Measurements from ENCODE around the gene ATP11C.

The ATP11C gene

GRCh38 chrX:139933904-139934303, 1.1 kb upstream of the ATP11C start:
- Histone ChIP-seq H3K4me2 (ENCODE audit: low read length) (peak overlapping the region; percentile 75), H3K27ac (peak overlapping the region; percentile 91), H3K9me3 (ENCODE audit: control insufficient read depth, low read length) (no peaks in the 10 kb centered on the region), H3K9ac (no peak overlapping the region), H3K27me3 (ENCODE audit: control insufficient read depth, insufficient read depth, low read length) (no peaks in the 10 kb centered on the region), H3K4me1 (peaks cover 4% of the 10 kb centered on the region), H3K36me3 (ENCODE audit: control insufficient read depth, insufficient read depth, low read length) (no peaks in the 10 kb centered on the region), H3K79me2 (no peaks in the 10 kb centered on the region), H2AFZ (peak overlapping the region; percentile 91), H3K4me3 (ENCODE audit: low read depth, low read length) (peak overlapping the region; percentile 66)
- TF ChIP-seq, protein P1, sequence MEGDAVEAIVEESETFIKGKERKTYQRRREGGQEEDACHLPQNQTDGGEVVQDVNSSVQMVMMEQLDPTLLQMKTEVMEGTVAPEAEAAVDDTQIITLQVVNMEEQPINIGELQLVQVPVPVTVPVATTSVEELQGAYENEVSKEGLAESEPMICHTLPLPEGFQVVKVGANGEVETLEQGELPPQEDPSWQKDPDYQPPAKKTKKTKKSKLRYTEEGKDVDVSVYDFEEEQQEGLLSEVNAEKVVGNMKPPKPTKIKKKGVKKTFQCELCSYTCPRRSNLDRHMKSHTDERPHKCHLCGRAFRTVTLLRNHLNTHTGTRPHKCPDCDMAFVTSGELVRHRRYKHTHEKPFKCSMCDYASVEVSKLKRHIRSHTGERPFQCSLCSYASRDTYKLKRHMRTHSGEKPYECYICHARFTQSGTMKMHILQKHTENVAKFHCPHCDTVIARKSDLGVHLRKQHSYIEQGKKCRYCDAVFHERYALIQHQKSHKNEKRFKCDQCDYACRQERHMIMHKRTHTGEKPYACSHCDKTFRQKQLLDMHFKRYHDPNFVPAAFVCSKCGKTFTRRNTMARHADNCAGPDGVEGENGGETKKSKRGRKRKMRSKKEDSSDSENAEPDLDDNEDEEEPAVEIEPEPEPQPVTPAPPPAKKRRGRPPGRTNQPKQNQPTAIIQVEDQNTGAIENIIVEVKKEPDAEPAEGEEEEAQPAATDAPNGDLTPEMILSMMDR (IDR thresholded peaks at IDR 0.05): no peak

- no peaks in the 10 kb centered on the region for H3K36me3 ChIP-seq (ENCODE audit: control insufficient read depth, insufficient read depth, low read length)
- H3K4me2 ChIP-seq (ENCODE audit: low read length): peak overlapping the region; percentile 61
- H3K9ac ChIP-seq: peak overlapping the region; percentile 46
- H3K27me3 ChIP-seq (ENCODE audit: control insufficient read depth, insufficient read depth, low read length): no peaks in the 10 kb centered on the region
- H3K4me3 ChIP-seq (ENCODE audit: low read depth, low read length): peak overlapping the region; percentile 66
- H3K79me2 ChIP-seq: no peaks in the 10 kb centered on the region
- H2AFZ ChIP-seq: peak overlapping the region; percentile 84
- H3K9me3 ChIP-seq (ENCODE audit: control insufficient read depth, low read length): no peaks in the 10 kb centered on the region
- H3K4me1 ChIP-seq: peaks cover 4% of the 10 kb centered on the region
- TF ChIP-seq, protein P1 (IDR thresholded peaks at IDR 0.05): no peak
- H3K27ac ChIP-seq: peak overlapping the region; percentile 91
Observed at GRCh38 chrX:139932073-139932900, 566 bp downstream of the ATP11C start.

DNA sequence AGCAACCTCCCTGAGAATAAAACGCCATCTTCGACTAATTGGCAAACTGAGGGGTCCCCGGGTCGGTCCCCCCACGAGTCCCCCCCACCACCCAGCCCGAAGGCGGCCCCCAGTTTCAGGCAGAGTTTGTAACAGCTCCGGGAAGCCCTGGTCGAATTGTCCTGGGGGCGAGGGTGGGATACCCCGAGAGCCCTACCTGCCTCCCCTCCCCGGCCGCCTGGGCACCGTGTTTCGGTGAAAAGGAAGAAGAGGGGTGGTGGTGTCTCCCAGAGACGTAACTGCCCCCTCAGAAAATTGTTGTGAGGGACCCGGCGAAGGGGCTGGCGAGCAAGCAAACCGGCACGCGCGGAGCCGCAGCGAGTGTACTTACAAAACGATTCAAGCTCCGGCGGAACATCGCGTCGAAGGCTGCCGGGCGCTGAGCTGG, 1.2 kb downstream of the ATP11C start:
- Histone ChIP-seq H3K36me3 (ENCODE audit: control insufficient read depth, insufficient read depth, low read length) (no peaks in the 10 kb centered on the region), H3K9ac (no peak overlapping the region), H3K4me1 (peaks cover 4% of the 10 kb centered on the region), H3K9me3 (ENCODE audit: control insufficient read depth, low read length) (no peaks in the 10 kb centered on the region), H3K27me3 (ENCODE audit: control insufficient read depth, insufficient read depth, low read length) (no peaks in the 10 kb centered on the region), H2AFZ (peak overlapping the region; percentile 73), H3K79me2 (no peaks in the 10 kb centered on the region), H3K27ac (peak overlapping the region; percentile 15), H3K4me2 (ENCODE audit: low read length) (peak overlapping the region; percentile 61), H3K4me3 (ENCODE audit: low read depth, low read length) (peak overlapping the region; percentile 55)
- TF ChIP-seq, protein P1 (IDR thresholded peaks at IDR 0.05): no peak

DNA sequence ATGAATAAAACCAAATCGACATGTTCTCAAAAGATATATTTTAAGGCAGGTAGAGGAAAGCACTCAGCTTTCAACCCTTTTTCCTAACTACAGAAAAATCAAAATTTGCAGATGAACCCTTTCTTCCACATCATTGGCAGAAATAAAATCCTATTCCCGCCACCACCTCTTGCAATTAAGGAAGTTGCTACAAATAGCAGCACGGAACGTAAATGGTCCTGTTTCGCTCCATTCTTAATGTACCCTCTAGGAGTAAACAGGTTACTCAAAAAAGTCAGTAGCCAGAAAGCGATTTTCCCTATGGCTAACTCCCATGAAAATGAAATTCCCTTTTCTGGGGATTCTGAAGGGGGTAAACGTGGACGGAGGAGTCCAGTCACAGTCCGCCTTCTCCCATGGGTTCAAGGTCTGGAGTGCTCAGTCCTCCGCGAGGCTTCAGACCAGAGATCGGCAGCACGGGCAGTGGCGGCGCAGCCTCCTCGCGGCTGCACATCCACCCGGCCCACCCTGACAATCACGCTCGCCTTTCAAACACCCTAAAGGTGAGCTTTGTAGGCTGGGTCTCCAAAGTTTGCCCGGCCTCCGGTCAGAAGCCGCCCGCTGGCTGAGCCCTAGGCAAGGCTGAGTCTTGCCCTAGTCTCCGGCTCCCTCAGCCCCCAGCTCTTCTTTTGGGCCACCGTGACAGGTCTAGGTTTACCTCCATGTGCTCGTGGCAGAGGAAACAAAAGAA, 1.8 kb downstream of the ATP11C start:
- TF ChIP-seq, protein P1 (IDR thresholded peaks at IDR 0.05): no peak
- Histone ChIP-seq H3K27ac (no peak overlapping the region), H3K36me3 (ENCODE audit: control insufficient read depth, insufficient read depth, low read length) (no peaks in the 10 kb centered on the region), H3K27me3 (ENCODE audit: control insufficient read depth, insufficient read depth, low read length) (no peaks in the 10 kb centered on the region), H3K79me2 (no peaks in the 10 kb centered on the region), H3K4me3 (ENCODE audit: low read depth, low read length) (peak overlapping the region; percentile 55), H3K4me1 (peaks cover 4% of the 10 kb centered on the region), H3K9ac (no peak overlapping the region), H3K4me2 (ENCODE audit: low read length) (peak overlapping the region; percentile 61), H3K9me3 (ENCODE audit: control insufficient read depth, low read length) (no peaks in the 10 kb centered on the region), H2AFZ (peak overlapping the region; percentile 73)
